Measurements from ENCODE around the gene PRRX1. TPM values are rescaled to one million over a fixed set of nuclear protein-coding genes. Genes with fewer than 3 reads are reported as not detected.

PRRX1 gene
- total and polyA plus RNA-seq, 4 donors: 7.7 to 37.5 (median 13.9) TPM

- peaks cover 0 to 2% (median 0%) of the 10 kb centered on the region in 4 donors for H3K9me3 ChIP-seq (ENCODE audit: control insufficient read depth in 4 of 4, insufficient read depth in 3 of 4, low read length in 3 of 4)
- H3K4me3 ChIP-seq: no peak overlapping the region
- no peak overlapping the region for H3K27ac ChIP-seq (ENCODE audit: low read depth in 1 of 2, low read length in 1 of 2)
- TF ChIP-seq, protein P1, sequence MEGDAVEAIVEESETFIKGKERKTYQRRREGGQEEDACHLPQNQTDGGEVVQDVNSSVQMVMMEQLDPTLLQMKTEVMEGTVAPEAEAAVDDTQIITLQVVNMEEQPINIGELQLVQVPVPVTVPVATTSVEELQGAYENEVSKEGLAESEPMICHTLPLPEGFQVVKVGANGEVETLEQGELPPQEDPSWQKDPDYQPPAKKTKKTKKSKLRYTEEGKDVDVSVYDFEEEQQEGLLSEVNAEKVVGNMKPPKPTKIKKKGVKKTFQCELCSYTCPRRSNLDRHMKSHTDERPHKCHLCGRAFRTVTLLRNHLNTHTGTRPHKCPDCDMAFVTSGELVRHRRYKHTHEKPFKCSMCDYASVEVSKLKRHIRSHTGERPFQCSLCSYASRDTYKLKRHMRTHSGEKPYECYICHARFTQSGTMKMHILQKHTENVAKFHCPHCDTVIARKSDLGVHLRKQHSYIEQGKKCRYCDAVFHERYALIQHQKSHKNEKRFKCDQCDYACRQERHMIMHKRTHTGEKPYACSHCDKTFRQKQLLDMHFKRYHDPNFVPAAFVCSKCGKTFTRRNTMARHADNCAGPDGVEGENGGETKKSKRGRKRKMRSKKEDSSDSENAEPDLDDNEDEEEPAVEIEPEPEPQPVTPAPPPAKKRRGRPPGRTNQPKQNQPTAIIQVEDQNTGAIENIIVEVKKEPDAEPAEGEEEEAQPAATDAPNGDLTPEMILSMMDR (IDR thresholded peaks at IDR 0.05; ENCODE audit: control extremely low read depth, extremely low read depth): no peak
- no peak for ATAC-seq (ENCODE audit: insufficient read depth, low FRiP score)
- H3K36me3 ChIP-seq (ENCODE audit: control insufficient read depth in 4 of 4, insufficient read depth in 4 of 4, low read length in 4 of 4): no peaks in the 10 kb centered on the region
- no peak for DNase-seq
- H3K9ac ChIP-seq (ENCODE audit: insufficient read depth in 1 of 2, low read length in 2 of 2): no peak overlapping the region
- H3K4me1 ChIP-seq (ENCODE audit: control insufficient read depth in 5 of 5, insufficient read depth in 5 of 5, low read length in 5 of 5): no peaks in the 10 kb centered on the region
- no peaks in the 10 kb centered on the region for H3K27me3 ChIP-seq (ENCODE audit: control insufficient read depth in 3 of 3, insufficient read depth in 3 of 3, low read length in 2 of 3)
Observed at GRCh38 chr1:170640581-170640980, 23.4 kb upstream of the PRRX1 start.

GRCh38 chr1:170657275-170657853, 6.6 kb upstream of the PRRX1 start:
- TF ChIP-seq, protein P1 (IDR thresholded peaks at IDR 0.05; ENCODE audit: control extremely low read depth, extremely low read depth): no peak
- Histone ChIP-seq H3K9me3 (ENCODE audit: control insufficient read depth in 4 of 4, insufficient read depth in 3 of 4, low read length in 3 of 4) (peaks cover 0 to 2% (median 0%) of the 10 kb centered on the region in 4 donors), H3K4me1 (ENCODE audit: control insufficient read depth in 5 of 5, insufficient read depth in 5 of 5, low read length in 5 of 5) (peaks cover 0 to 21% (median 3%) of the 10 kb centered on the region in 5 donors), H3K27ac (ENCODE audit: low read depth in 1 of 2, low read length in 1 of 2) (no peak overlapping the region), H3K9ac (ENCODE audit: insufficient read depth in 1 of 2, low read length in 2 of 2) (no peak overlapping the region), H3K36me3 (ENCODE audit: control insufficient read depth in 4 of 4, insufficient read depth in 4 of 4, low read length in 4 of 4) (no peaks in the 10 kb centered on the region), H3K4me3 (no peak overlapping the region), H3K27me3 (ENCODE audit: control insufficient read depth in 3 of 3, insufficient read depth in 3 of 3, low read length in 2 of 3) (peaks cover 0 to 58% (median 41%) of the 10 kb centered on the region in 3 donors)
- DNase-seq (no peak), ATAC-seq (ENCODE audit: insufficient read depth, low FRiP score) (no peak)
- WGBS, 2 donors: 45 to 60% methylated on average over 4 of the region's 4 CpGs

DNA sequence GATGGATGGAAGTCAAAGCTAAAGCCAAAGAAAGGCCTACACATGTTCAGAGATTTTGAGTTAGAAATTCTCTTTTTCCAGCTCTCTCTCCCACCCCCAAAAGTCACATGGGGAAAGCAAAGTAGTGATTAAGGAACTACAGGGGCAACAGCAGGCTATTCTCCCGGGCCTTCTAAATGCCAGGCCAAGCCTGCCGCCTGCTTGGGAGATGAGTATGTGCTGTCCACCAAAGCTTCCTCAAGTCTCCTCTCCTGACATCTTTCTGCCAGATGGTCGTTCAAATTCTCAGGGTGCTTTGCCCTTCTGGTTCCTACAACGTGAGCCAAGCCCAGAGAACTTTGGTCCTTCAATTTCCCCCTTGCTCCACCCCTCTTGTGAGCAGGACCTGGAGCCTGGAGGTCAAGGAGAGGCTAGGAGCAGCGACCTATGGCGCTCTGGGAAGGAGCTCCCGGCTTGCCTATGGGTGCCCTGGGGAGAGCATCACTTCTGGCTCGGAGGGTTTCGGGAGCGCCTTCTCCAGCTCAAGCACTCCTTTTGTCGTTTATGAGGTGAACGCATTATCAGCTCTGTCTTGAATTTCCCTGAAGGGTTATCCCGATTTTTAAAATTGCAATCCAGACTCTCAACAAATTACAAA, 4.4 kb upstream of the PRRX1 start:
- Histone ChIP-seq H3K9me3 (ENCODE audit: control insufficient read depth in 4 of 4, insufficient read depth in 3 of 4, low read length in 3 of 4) (peaks cover 0 to 2% (median 0%) of the 10 kb centered on the region in 4 donors), H3K27ac (ENCODE audit: low read depth in 1 of 2, low read length in 1 of 2) (no peak overlapping the region), H3K9ac (ENCODE audit: insufficient read depth in 1 of 2, low read length in 2 of 2) (no peak overlapping the region), H3K27me3 (ENCODE audit: control insufficient read depth in 3 of 3, insufficient read depth in 3 of 3, low read length in 2 of 3) (peaks cover 0 to 79% (median 58%) of the 10 kb centered on the region in 3 donors), H3K4me1 (ENCODE audit: control insufficient read depth in 5 of 5, insufficient read depth in 5 of 5, low read length in 5 of 5) (peaks cover 0 to 31% (median 10%) of the 10 kb centered on the region in 5 donors), H3K4me3 (no peak overlapping the region), H3K36me3 (ENCODE audit: control insufficient read depth in 4 of 4, insufficient read depth in 4 of 4, low read length in 4 of 4) (no peaks in the 10 kb centered on the region)
- 48 to 71% methylated on average over 13 of the region's 13 CpGs for WGBS, 2 donors
- TF ChIP-seq, protein P1 (IDR thresholded peaks at IDR 0.05; ENCODE audit: control extremely low read depth, extremely low read depth): no peak
- DNase-seq: no peak
- no peak for ATAC-seq (ENCODE audit: insufficient read depth, low FRiP score)
